ENCODE measurements around the gene GPX6.
"Not testable (repeated sequence)": the region's sequence is repeated elsewhere in the genome, so short reads cannot be mapped to it uniquely, and the experiment has no call there.

The GPX6 gene, protein sequence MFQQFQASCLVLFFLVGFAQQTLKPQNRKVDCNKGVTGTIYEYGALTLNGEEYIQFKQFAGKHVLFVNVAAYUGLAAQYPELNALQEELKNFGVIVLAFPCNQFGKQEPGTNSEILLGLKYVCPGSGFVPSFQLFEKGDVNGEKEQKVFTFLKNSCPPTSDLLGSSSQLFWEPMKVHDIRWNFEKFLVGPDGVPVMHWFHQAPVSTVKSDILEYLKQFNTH

DNA sequence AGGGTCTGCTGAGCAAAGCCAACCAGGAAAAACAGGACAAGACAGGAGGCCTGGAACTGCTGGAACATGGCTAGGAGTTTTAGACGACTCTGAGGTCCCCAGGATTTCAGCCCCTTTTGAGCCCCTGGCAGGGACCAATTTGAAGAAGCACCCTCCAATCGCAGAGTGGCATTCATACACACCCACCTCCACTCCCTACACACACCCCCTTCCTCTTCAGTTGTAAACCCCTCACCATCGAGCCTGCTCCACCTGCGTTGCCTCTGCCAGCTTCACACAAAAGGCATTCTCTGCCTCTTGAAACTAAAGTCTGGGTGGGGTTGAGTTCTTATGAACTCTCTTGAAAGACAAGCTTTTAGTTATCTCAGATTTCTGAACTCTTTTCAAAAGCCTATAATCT is at the start of gene GPX6:
Gene GPX6, minus strand, starts transcription at position 118 of the 400 bp plus-strand sequence. Its CDS starts 50 bp downstream, at position 68.
- no peak for DNase-seq

DNA sequence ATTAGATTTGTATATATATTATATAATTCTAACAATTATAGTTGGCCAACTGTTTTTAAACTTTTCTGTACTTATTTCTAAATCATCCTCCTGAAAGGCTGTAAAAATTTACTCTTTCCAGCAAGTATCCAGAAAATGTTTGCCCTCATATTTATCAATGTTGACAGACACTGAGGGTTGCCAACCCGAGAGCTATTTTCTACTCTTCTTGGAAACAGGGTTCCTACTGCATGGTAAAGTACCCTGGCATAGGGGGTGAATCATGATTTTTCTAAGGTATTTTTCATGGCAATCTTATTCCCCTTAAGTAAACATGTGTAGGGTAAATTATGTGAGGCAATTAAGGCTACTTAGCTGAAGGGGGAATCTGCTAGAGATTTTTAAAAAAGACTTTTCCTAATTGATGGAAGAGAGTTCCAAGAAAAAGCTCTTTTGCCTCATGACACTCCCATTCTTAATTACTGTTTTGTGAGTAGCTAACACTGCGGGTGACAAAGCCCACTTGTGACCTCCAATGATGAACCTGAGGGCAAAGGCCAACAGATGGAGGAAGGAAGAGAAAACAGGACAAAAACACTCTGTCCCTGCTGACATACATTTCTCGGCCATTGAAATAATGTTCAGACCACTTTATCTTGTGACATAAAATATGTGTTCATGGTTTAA is 48.0 kb upstream of the GPX6 start:
- no peak for DNase-seq

DNA sequence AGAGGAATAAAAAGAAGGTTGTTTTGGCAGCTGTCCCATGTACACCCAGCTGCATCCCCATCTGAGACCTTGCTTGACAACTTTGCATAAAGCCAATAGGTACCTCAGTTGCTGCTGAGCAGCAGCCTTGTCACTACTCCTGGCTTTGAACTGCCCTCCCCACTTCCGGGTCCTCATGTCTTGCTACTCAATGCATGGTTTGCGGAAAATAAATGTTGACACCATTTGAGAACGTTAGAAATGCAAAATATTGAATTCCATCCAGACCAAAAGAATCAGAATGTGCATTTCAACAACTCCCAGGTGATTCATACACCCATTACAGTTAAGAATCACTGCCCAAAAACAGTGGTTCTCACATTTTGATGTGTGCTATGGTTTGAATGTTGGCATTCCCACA is 43.0 kb upstream of the GPX6 start:
- no peak for DNase-seq

DNA sequence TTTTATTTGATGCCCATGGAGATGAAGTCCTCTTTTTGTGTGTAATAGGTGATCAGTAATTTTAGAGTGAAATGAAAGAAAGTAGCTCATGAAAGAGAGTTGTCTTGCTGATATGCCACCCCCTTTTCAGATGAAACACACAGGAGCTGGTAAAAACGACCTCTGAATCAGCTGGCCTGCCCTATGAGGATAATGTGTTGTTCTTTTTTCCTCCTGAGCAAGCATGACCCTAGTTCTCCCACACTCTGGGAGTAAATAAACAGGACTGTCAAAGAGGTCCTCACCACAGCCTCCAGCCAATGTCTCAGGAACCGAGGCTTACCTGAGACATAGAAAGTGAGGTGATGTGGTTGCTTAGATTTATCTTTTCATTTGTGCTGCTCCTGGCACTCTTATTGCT is 39.5 kb upstream of the GPX6 start:
- DNase-seq: no peak

DNA sequence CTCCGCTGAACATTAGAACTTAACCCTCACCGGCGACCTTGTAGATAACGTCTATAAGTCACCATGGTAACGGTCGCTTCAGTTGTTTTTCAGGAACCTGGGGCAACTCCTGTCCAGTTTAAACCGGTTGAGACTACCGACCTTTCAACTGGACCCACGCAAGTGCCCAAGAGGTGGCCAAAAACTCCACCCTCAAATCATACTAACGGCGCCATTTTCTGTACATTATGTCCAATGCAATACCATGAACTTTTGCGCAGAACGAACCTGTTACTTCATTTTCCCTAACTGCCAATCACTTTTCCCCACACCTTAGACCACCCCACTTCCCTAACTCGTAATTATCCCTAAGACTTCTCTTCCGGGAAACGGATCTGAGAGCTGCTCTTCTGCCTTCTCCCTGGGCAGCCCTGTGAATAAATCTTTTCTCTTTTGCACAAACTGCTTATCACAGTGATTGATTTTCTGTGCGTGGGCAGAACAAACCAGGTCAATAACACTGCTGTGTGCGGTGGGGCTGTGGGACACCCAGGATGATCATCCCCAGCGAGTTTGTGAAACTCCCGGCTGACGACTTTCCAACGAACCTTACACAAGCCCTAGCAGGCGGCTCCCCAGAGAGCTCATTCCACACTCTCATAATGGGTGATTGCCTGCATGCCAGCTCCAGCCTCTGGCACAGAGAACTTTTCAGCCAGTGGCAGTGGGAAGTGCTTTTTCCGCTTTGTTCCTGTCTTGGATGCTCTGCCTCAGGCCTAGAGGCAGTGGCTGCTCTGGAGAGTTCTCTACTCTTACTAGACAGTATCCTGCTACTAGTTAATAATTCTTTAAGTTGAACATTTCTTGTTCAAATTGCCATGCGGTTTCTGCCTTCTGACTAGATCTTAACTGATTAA is 38.6 kb upstream of the GPX6 start:
- DNase-seq: no peak

DNA sequence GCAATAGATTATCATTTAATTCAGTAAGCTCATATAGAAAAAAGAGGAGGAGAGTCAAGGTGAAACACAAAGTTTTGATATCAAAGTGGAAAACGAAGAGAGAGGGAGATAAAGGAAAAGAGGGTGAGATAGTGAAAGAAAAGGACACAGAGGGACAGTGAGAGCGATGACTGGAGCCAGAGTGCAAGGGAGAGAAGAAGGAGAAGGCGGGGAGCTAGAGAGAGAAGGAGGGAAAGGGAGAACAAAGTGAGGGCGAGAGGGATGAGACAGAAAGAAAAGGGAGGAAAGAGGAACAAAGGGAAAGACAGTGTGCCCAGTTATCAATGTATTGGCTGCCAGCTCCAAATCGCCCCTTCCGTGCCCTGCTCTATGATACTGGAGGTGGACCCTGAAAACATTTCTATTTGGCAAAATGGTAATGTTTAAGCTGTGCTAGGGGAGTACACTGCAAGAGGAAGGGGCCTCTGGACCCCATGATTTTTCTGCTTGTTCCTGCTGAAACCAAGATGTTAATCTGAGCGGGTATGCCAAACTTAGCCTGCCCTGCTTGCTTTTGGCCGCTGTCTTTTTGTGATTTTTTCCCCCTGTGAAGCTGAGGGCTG is 37.9 kb upstream of the GPX6 start:
- DNase-seq: no peak

DNA sequence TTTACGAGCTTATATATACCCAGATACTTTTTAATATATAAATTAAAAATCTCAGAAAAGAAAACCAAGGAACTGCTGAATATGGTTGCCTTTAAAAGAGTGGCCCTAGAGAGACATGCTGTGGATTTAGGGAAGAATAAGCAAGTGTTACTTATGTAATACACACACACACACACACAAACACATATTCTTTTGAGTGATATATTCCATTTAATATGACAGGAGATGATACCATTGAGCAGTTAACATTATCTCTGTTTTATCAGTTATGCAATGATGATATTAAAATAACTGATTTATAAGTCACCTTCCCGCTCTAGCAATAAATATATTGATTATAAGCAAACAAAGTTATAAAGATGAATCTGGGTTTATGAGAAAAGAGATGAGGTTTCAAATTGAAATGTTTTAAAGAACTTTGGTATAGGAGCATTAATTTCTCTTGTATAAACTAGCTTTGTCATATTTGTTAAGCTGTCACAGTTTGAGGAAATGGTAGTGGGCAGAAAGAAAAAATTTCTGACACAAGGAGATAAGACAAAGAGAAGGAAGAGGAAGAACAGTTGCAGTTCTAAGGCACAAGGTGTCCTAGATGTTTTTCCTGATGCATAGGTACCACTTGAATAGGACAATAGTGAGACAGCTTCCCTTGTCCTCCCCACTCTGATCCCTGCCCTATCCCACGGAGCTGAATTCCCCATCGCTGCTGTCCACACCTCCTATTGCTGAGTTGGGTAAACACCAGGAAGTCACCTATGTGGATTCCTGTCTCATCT is 36.5 kb upstream of the GPX6 start:
- no peak for DNase-seq

DNA sequence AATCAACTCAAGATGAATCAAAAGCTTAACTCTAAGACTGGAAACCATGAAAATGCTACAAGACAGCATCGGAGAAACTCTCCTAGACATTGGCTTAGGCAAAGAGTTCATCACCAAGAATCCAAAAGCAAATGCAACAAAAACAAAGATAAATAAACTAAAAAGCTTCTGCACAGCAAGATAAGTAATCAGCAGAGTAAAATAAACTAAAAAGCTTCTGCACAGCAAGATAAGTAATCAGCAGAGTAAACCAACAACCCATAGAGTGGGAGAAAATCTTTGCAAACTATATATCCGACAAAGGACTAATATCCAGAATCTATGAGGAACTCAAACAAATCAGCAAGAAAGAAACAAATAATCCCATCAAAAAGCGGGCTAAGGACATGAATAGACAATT is 31.4 kb upstream of the GPX6 start:
- not testable (repeated sequence) for DNase-seq

DNA sequence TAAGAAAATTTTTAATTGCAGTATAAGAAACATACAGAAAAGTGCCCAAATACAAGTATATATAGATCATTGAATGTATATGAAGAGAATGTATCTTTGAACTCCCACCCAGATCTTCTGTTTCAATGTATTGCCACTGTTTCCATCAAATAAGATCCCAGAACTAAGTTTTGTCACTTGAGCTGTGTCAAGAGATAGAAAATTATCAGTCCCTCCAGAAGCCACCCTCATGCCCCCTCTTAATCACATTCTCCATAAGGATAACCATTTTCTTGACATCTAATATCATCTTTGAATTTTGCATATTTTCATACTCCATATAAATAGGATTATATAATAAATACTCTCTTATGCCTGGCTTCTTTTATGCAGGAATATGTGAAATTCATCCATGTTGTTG is 30.4 kb upstream of the GPX6 start:
- no peak for DNase-seq

DNA sequence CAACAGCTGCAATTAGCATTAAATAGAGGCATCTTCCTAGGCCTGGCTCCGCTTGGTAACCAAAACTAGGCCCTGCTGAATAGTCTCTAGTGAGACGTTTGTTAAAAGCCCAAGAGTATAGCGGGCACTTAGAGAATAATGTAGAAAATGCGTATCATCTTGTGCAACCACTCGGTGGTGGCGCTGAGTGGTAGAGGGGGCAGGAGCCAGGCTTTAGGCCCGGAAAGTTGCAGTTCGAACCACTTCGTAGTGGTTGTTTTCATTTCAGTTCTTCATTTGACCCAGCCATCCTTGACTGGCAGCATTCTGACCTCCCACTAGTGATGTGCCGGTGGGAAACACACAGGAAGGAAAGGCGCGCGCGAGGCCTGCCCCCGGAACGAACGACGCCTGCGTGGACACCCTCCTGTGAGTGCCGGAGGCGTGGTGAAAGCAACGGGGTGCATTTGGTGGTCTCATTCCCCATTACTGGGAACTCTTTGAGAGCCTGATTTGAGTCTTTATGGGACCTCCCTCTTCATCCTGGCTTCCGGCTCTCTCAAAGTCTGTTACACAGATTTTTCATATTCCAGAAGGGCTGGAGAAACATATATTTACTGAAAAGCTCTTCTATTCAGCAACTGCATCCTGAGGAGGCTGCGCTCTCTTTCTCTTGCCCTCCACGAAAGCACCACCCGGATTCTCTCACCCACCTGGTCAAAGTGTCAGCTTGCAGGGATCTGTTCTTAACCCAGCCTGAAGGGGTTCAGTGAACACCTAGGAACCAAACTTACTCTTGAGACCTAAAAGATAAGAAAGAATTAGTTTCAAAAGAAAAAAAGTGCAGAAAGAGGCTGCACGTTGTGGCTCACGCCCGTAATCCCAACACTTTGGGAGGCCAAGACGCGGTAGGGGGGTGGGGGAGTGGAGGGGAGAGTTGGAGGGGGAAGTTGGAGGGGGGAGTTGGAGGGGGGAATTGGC is 28.3 kb upstream of the GPX6 start:
- peak; percentile 74 for DNase-seq

DNA sequence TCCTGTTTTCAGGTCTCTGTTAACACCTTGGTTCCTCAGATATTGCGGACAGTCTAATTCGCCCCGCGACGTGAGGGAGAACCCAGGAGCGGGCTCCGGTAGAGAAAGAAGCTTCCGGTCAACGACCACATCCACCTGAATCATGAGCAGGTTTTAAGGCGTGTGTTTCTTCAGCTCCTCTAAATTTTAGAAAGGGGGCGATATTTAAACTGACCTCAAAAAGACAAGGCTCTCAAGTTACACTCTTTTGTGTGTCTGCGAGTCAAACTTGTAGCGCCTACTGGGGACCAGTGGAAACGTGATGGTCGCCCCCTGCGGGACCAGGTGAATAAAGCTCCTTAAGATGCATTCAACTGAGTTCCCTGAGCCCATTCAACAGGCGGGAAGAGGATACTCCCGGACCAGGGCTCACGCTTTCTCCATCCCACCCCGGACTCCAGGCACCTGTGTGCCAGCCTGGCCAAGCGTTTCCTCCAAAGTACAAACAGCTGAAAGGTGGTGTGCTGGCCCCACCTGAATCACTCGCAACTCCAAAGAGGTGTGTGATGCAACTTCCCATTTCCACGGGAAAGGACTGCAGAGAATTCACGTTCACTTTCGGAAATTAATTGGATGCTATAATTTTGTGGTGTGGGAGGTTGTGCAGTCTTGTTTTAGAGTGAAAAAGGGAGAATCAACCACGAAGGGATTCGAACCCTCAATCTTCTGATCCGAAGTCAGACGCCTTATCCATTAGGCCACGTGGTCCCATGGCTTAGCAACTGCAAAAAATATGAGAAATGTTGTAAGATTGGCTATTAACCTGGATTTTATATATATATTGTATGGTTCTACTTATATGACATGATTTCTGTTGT is 27.1 kb upstream of the GPX6 start:
- DNase-seq: peak; percentile 78

DNA sequence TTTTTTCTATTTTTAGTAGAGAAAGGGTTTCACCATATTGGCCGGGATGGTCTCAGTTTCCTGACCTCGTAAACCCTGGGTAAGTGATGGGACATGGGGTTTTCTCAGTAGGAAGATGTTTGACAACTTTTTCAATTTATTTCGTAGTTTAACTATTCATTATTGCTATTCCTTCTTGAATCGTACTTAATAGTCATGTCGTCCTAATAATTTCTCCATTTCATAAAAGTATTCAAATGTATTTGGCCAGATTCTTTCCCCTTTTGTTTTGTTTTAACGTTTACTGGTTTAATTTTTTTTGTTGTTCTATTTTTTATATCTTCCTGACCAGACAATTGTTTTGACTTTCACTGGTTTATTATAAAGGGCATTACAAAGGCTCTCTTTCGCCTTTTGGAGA is 26.4 kb upstream of the GPX6 start:
- no peak for DNase-seq

DNA sequence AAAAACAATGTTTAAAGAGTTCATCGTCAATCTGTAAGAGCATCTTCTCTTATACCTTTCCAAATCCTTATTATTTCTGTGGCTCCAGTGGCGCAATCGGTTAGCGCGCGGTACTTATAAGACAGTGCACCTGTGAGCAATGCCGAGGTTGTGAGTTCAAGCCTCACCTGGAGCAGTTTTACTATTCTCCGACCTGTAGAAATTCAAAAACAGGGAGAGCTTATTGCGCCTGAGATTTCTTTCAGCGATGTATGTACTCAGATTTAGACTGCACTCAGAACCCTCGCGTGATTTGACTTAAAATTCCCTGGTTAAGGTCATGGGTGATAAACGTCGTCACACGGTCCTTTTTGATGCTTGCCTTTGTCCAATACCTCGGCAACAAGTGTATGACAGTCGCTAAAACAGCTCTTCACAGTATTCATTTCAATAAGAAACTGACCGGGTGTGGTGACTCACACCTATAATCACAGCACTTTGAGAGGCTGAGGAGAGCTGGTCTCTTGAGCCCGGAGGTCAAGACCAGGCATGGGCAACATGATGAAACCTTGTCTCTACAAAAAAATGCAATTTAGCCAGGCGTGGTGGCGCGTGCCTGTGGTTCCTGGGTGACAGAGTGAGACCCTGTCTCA is 22.0 kb upstream of the GPX6 start:
- DNase-seq: peak; percentile 61

DNA sequence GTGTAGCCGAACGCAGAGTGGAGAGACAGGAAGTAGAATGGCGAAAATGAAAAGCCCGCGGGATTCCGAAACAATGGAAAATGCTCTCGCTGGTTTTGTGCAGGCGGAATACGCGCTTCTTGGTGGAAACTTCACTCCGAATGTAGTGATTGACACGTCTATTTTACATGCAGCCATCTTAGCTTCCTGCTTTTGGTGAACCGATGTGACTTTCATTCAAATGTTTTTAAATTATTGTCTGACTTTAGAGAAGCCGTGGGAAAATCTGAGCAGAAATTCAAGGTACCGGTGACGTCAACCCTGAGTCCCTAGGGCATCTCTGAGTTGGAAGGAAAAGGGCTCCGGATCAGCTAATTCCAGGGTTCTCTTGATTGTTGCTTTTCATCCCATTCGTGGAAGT is 21.5 kb upstream of the GPX6 start:
- DNase-seq: no peak

DNA sequence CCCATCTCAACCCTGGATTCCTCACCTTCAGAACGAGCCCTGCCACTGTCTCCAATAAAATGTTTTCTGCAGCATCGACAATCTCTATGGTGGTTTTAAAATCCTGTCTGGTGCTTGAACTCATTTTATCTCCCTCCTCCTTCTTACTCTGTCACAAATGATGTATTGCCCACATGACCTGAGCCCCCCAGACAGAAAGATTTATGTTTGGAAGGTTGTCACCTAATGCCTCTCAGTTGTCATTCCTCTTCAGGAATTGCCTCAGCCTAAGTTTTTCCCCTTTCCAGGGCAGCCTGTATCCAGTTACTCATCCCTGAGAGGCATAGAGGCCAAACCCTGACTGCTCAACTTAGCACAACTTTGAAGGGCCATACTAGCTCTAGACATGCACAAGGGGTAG is 19.3 kb upstream of the GPX6 start:
- no peak for DNase-seq

DNA sequence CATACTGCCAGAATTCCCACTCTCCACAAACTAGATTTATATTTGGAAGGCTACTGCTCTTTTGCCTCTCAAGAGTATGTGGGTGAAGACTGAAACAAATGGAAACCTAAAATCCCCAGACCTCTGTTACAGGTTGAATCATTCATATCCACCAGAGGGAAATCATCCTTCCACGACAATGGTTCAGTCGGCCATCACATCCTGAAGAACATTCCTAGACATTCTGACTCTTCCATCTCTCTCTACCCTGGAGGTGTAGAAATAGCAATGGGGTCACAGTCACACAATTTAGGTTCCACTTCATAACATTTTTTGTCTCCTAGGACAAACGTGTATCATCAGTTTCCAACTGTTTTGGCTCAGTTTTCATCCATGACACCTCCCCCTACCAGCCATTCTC is 18.7 kb upstream of the GPX6 start:
- no peak for DNase-seq

DNA sequence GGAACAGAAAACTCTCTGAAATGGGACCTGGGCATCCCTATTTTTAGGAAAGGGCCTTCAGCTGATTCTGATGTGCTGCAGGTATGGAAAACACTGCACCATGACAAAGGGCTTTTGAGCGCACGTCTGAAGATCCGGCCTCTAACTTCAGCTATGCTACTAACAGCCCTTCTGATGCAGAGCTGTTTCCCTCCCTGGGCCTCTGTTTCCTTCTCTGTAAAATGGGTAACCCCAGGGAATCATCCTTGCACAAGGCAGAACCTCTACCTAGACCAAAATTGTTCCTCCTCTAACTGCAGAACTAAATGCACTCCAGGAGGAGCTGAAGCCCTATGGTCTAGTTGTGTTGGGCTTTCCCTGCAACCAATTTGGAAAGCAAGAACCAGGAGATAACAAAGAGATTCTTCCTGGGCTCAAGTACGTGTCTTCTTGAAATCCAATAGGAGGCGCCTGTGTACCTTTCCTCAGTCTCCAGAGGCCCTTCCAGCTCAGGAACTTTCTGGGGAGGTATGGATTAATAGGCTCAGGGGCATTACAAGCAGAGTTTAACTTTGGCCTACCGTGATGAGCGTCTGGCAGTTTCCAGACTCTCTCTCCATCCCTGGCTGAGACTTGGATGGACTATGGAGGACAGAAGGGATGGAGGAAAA is 16.0 kb upstream of the GPX6 start:
- no peak for DNase-seq

DNA sequence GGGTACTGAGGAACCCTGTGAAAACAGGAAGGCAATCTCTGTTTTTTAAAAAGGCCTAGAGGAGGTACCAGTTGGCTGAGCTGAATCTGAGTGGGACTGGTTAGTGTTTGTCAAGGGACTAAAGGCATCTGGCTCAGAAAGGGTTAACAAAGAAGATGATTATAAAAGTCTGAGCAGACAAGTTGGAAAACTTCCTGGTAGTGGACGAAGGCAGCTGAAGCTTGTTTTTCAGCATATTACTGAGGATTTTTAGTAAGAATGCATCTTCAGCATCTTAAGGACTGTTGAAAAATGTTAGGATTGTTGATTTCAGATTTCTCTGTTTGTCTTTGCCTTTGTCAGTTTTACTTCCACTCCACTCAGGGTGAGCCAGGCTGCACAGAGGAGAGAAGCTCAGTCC is 15.2 kb upstream of the GPX6 start:
- no peak for DNase-seq

DNA sequence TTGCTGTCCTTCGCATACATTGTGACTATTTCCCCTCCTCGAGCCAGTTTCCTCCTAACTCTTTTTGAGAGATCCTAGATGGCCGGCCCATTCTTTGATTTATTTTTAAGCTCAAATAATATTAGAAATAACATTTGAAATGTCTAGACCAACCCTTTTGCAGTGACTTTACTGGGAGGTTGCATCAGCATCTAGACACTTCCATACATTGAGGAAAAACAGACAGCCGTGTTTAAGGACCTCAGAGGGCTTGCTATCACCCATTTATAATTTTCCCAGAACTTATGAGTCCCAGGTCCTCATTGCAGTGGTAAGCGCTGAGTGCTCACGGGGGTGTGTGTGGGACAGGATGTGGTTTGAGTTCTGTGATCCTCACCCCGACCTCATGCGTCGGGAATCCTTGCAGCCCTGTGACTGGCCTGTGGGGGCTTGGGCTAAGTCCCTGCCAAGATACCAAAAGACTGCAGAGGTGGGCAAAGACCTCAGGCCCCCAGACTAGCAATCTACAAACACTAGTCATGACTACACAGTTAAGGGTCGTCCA is 10.0 kb upstream of the GPX6 start, which contains the start of gene GPX5:
Gene GPX5, plus strand, starts transcription at position 386 of the 544 bp plus-strand sequence. Its CDS starts 133 bp downstream, at position 519.
- no peak for DNase-seq
